ENCODE data around the gene RNF8.
"Not testable (repeated sequence)": the region's sequence is repeated elsewhere in the genome, so short reads cannot be mapped to it uniquely, and the experiment has no call there.

The RNF8 gene

GRCh38 chr6:37396571-37397180 lies 42.9 kb downstream of the RNF8 start:
- no peak for DNase-seq (ENCODE audit: low spot score)

GRCh38 chr6:37399131-37399530 lies 45.3 kb downstream of the RNF8 start:
- DNase-seq (ENCODE audit: low spot score) (no peak), FAIRE-seq (no peak)

More at GRCh38 chr6:37396571-37397180, 42.9 kb downstream of the RNF8 start:
- no peak for FAIRE-seq

GRCh38 chr6:37399795-37400490 lies 46.2 kb downstream of the RNF8 start:
- DNase-seq (ENCODE audit: low spot score), result no peak
- FAIRE-seq, result no peak

DNA sequence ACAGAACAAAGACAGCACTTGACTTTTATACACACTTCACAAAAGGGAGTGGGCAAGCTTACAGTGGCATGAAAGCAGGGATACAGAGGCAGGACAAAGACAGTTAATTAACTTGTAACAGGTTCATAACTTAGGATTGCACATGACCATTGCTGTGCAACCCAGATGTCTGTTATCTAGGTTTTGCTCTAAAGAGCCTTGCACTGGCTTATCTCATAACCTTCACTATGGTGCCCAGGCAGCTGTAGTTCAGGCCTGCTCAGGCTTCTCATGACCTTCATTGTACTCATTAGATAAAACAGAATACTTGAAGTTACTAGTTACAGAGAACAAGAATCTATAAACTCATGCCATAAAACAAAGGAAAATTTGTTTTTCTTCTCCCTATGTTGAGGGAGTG lies 47.9 kb downstream of the RNF8 start:
- not testable (repeated sequence) for DNase-seq (ENCODE audit: low spot score); FAIRE-seq

GRCh38 chr6:37406726-37407341 lies 53.1 kb downstream of the RNF8 start:
- FAIRE-seq (no peak), DNase-seq (ENCODE audit: low spot score) (no peak)

DNA sequence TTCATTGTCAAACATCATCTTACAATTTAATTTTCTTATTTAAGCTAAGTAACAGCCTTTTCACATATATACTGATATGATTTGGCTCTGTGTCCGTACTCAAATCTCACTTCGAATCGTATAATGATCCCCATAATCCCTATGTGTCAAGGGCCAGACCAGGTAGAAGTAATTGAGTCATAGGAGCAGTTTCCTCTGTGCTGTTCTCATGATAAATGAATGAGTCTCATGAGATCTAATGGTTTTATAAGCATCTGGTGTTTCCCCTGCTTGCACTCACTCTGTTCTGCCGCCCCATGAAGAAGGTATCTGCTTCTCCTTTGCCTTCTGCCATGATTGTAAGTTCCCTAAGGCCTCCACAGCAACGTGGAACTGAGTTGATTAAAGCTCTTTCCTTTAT lies 54.2 kb downstream of the RNF8 start:
- no peak for FAIRE-seq

GRCh38 chr6:37409501-37409900 lies 55.7 kb downstream of the RNF8 start:
- FAIRE-seq (no peak), DNase-seq (ENCODE audit: low spot score) (no peak)

More for the DNA sequence above, 54.2 kb downstream of the RNF8 start:
- no peak for DNase-seq (ENCODE audit: low spot score)

- DNase-seq (ENCODE audit: low spot score) (no peak), FAIRE-seq (no peak)
Measured at GRCh38 chr6:37417393-37417792, 63.6 kb downstream of the RNF8 start.

- DNase-seq (ENCODE audit: low spot score), result no peak
- no peak for FAIRE-seq
Measured at GRCh38 chr6:37418722-37419121, 64.9 kb downstream of the RNF8 start.

GRCh38 chr6:37426058-37426944 lies 72.5 kb downstream of the RNF8 start:
- FAIRE-seq (no peak), DNase-seq (ENCODE audit: low spot score) (no peak)

DNA sequence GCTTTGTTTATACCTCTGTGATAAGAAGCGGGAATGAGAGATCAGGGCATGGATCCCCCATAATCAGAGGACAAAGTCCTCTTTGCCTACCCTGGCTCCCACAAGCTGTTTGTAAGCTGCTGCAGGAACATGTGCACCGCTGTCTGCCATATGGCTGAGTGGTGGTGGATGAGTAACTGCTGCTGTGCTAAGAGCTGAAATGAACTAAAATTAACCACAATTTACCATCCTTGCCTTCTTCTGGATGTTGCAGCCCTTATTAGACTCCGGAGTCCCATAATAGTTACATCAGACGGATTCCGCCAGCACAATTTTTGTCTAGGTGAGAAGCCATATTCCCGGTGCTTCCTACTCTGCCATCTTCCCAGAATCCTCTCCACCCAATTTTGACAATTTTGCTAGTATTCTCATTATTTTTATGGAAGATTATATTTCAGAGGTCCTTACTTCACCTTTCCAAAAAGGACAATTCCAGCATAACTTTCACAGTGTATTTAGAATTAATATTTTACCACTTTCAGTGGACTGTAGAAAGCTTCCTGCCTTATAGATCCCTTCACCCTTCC lies 73.2 kb downstream of the RNF8 start:
- no peak for FAIRE-seq

GRCh38 chr6:37429352-37429750 lies 75.6 kb downstream of the RNF8 start:
- FAIRE-seq (no peak), DNase-seq (ENCODE audit: low spot score) (no peak)

More for the DNA sequence above, 73.2 kb downstream of the RNF8 start:
- DNase-seq (ENCODE audit: low spot score), result no peak

- DNase-seq (ENCODE audit: low spot score), result peak; percentile 30
- FAIRE-seq, result no peak
Measured at GRCh38 chr6:37432590-37432915, 78.8 kb downstream of the RNF8 start.

GRCh38 chr6:37432916-37433656 lies 79.3 kb downstream of the RNF8 start, which contains the start of gene CMTR1:
TSS of gene CMTR1 (plus strand) at chr6:37433221. CDS start at chr6:37435630, 2,409 bp downstream.
- FAIRE-seq (no peak), DNase-seq (ENCODE audit: low spot score) (peak; percentile 98)

- FAIRE-seq (no peak), DNase-seq (ENCODE audit: low spot score) (peak; percentile 23)
Measured at GRCh38 chr6:37433657-37434271, 80.0 kb downstream of the RNF8 start.

DNA sequence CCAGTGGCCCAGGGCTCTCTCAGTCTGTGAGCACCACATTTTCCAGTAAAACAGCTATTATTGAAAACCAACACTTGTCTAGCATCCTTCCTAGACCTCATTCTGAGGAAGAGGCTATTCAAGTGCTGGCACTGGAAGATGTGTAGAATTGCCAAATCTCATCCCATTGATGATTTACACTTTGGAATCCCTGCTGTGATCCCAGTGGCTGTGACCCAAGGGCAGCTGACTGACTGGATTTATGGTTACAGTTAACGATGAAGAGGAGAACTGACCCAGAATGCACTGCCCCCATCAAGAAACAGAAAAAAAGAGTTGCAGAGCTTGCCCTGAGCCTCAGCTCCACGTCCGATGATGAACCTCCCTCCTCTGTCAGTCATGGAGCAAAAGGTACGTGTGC lies 81.6 kb downstream of the RNF8 start:
- DNase-seq (ENCODE audit: low spot score) (no peak), FAIRE-seq (no peak)

- DNase-seq (ENCODE audit: low spot score) (no peak), FAIRE-seq (no peak)
Measured at GRCh38 chr6:37435816-37436215, 82.0 kb downstream of the RNF8 start.

DNA sequence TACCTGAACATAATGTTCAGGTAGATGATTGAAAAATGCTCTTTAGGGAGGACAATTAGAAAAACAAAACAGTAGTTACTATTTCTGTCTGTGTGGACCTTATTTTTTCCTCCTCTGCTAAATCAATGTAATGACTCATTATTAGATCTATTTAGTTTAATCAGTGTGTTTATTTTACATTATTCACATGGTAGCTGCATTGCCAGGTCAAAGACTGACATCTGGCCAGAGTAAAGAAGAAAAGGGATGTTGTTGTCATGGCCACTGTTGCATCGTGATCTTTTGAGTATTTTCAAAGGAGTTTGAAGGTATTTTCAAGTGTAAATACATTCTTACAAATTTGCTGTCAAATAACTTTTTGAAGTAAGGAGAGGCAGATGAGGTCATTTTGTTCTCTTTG lies 85.1 kb downstream of the RNF8 start:
- FAIRE-seq, result no peak
- no peak for DNase-seq (ENCODE audit: low spot score)

GRCh38 chr6:37441651-37442050 lies 87.9 kb downstream of the RNF8 start:
- no peak for DNase-seq (ENCODE audit: low spot score)
- FAIRE-seq, result no peak

Measured in urothelium cell line (cell line).